Right hindlimb (tissue), 1 donor: ENCODE results near the gene KRTAP5-1.

Experiments used
- DNase-seq: peaks from one replicate; pipeline ENCODE4 v3.0.0-alpha.2; 2018

KRTAP5-1 gene

DNA sequence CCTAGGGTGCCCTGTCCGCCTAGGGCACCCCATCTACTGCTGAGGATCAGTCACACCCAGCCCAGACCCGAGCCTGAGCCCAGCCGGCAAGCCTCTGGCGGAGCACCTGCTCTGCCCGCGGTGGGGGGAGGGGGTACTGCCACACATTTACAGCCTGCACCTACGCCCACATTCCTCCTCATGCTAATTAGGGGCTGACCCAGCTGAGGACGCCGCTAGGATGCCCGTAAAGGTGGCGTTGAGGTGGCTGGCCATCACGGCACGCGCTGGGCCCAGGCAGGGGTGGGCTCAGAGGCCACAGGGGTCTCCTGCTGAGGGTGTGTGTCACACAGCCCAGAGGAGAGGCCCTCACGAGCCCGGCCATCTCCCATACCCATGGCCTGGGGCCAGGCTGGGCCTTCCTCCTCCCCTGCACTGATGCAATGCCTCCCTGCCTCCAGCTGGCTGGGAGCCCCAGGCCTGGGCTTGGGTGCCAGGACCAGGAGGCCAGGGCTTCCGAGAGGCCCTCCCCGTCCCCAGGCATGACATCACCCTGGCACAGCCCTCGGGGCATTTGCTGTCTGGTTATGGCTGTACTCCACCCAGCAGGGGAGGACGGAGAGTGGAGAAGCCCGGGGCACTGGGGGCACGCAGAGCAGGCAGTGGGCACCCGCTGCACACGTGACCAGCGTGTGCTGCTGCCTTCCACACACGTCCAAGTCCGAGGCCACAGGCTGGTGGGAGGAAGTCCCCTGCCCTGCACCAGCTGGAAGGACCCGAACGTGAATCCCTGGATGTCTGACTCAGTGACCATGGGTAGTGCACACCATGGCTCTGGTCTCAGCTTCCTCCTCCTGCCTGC lies 25.8 kb downstream of the KRTAP5-1 start:
- peak; percentile 85 for DNase-seq

DNA sequence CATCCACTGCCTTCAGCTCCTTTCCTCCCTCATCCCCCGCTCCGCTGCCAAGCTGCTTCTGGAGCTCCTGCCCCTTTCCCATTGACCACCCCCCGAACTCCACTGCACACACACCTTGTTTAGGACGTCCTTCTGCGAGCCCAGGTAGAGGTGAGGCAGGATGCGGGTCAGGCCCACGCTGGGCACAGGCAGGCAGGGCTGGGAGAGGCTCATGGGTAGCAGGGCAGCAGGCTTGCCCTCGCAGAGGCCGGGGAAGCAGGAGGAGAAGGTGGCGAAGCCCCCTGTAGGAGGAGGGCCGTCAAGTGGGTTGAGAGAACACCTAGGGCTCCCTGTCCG lies 26.3 kb downstream of the KRTAP5-1 start:
- no peak for DNase-seq

DNA sequence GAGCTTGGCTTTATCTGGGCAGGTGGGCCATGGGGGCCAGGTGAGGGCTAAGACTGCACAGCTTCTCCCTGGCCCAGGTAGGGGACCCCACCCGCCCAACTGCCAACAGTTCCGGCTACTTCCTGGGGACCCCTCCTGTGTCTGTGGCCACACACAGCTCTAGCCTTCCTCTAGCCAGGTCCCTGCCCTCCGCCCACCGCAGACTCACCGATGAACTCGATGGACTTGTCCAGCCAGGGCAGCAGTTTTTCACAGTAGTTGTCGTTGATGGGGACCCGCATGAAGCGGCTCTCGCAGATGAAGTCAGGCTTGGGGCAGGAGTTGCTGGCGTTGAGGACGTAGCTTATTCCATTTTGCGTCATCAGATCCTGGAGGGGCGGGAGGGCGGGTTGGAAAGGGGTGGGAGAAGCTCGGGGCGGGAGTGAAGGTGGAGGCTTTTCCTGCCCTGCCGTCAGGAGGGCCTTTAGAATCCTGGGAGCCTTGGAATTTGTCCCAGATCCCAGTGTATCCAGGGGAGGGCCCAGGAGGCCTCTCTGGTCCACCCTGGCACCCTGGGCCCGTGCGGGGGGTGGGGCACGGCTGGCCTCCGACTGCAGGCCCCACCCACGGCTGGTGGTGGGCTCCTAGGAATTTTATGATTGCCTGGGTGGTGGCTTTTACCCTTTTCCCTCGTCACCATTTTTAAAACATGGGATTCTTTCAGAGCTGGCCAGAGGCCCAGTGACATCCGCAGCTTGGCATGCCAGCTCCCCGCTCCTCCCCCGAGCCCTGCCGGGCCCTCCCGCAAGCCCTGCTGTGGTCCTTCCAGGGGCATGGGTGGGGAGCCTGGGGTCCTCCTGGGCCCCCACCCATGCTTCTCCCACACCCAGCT lies 26.9 kb downstream of the KRTAP5-1 start:
- DNase-seq = peak; percentile 74

GRCh38 chr11:1557051-1557884 lies 27.8 kb downstream of the KRTAP5-1 start:
- no peak for DNase-seq

- DNase-seq = no peak
Measured at GRCh38 chr11:1556278-1556902, 28.7 kb downstream of the KRTAP5-1 start.

DNA sequence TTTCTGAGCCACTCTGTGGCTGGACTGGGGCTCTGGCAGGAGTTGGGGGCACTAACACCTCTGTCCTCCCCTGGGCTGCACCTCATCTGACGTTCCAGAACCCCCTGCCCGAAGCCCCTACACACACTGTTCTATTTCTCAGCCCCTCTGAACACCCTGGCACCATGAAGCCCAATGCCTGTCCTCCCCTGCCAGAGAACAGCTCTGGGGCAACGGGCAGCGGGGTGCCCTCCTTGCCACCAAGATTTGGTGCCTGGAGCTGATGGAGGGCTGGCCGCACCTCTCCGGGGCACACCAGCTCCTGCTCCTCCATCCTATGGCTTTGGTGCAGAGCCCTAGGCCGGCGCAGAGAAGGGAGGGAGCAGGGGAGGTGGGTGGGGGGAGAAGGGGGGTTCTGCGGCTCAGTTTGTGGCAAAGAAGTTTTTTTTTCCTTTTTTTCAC lies 29.4 kb downstream of the KRTAP5-1 start:
- no peak for DNase-seq

DNA sequence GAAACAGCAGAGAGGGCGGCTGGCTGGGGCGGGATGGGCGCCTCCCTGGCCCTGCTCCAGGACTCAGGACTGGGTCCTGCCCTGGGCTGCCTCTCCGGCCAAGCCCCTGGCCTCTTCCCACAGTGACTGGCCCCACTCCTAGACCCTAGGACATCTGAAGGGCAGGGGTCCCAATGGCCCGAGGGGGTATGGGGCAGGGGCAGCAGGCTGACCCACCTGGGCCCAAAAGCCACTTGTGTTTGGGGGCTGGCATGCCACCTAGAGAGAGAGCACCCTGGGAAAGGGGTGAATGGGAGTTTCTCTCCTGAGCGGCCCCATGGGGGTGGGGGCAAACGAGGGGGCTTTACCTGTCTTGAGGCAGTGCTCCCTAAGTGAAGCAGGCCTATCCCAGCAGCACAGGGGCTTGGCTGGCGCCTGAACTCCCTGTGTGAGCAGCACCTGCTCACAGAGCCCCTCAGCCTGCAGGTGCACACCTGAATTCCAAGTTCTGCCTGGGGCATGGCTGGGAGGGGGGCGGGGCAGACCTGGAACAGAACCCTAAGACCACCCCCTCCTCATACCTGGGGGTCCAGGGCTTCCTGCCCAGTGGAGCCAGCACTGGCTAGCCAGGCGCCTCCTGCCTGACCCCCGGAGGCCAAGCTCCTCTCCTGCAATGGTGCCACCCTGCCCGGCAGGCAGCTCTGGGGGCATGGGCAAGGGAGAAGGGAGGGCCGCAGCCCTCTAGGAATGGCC lies 29.9 kb downstream of the KRTAP5-1 start:
- peak; percentile 17 for DNase-seq

GRCh38 chr11:1553808-1554594 lies 31.1 kb downstream of the KRTAP5-1 start:
- no peak for DNase-seq

DNA sequence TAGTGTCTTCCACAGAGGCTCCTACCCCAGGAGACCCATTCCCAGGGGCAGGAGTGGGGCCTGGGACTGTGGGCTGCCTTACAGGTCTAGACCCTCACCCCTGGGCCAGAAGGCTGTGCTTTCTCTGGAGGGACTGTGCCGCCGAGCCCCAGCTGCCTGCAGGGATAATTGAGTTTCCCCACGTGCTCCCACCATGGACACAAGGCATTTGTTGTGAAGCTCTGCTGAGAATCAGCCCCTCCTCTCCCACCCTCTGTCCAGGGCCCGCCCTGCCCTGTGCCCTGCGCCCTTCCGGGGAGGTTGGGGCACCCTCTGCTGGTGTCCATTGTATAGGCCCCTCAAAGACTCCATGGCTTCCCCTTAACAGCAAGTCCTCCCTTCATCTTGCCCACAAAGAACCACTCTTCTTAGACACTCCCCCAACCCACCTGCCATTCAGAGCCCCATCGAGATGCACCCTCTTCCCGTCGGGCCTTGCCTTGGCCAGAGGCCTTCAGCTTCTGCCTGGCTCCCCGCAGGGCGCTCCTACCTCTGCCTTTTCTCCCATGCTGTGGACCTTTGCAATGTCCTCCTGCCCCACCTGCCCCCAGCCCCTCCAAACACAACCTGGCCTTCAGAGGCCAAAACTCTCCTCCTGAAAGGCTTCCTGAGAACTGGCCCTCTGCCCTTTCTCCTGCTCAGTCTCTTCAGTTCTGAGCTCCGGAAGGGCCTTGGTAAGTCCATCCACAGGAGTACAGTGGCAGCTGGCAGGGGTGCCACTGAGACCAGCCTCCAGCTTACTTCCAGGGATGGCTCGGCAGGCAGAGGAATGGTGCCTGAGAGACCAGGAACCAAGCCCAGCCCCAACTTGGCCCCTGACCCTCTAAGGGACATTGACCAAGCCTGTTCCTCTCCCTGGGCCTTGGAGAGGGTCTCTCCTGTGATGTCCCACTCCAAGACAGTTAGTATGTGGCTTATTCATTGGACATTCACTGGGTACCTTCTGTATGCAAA lies 35.4 kb downstream of the KRTAP5-1 start:
- no peak for DNase-seq

GRCh38 chr11:1548221-1549070 lies 36.6 kb downstream of the KRTAP5-1 start:
- peak; percentile 68 for DNase-seq

GRCh38 chr11:1547467-1548098 lies 37.5 kb downstream of the KRTAP5-1 start:
- DNase-seq = no peak

DNA sequence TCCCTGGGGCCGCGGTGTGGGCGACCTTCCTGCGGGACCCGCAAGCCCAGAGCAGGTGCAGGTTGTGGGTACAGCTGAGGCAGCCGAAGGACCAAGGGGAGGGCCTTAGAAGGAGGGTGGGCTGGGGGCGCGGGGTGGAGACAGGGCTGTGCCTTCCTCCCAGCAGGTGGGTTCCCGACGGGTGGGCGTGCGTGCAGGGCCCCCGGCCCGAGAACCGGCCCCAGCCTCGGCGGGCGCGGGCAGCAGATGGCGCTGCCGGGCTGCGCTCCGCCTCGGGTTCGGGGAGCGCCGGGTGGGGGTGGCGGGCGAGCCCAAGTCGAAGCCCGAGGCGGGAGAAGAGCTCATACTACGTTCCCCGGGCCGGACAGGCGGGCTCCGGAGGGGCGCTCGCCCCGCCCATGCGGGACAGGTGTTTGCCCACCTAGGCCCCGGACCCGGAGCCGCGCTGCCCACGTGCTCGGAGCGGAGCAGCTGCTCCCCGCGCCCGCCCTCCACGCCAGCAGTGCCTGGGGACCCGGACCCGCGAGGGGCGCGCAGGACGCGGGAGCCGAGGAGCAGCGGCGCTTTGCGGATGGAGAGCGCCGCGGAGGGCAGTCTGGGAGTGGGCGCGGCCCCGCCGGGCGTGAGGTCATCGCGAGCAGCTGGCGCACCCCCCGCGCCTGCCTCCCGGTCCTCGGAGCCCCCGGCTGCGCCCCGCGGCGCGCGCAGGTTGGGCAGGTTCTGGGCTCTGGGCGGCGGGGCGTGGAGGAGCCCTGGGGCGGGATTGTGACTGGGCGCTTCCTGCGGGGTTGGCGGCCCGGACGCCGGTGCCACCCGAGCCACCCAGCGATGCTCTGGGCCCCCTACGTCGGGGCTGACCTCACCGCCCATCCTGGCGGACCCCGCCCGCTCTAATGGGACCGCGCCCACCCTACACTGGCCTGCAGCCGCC lies 38.3 kb downstream of the KRTAP5-1 start:
- peak; percentile 57 for DNase-seq

DNA sequence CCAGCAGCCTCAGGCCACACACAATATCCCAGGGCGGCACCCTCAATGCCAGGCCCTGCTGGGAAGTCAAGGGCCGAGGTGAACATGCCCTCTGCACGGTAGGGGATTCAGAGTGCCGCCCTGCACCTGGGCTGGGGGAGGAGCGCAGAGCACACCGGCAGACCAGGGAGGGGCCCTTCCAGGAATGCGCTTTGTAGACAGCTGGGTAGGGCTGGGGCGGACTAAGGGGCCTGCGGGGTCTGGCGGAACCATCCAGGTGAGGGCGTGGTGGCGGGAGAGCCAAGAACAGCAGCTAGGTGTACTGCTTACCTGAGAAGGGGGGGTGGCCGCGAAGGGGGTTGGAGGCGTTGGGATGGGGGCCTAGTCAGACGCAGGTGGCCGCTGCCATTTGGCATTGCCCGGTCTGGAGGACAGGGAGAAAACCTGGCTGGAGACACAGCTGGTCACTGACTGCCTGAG lies 39.0 kb downstream of the KRTAP5-1 start:
- no peak for DNase-seq

GRCh38 chr11:1545432-1545831 lies 39.7 kb downstream of the KRTAP5-1 start:
- no peak for DNase-seq

DNA sequence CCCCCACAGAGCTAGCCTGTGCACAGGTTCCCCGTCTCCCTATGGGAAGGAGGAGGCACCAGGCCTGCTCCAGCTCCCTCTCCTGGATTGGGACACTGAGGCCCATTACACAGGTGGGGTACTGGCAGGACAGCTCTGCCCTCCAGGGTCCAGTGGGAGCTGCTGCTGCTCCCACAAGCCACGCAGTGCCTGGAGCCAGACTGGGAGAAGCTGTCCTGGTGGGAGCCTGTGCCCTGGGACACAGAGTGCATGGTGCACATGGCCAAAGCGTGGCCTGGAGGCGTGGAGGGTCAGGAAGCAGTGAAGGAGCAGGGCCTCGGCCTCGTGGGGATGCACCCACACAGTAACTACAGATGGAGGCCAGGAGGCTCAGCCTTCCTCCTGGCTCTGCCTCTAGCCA lies 40.5 kb downstream of the KRTAP5-1 start:
- DNase-seq = no peak

GRCh38 chr11:1543606-1544263 lies 41.3 kb downstream of the KRTAP5-1 start:
- no peak for DNase-seq
